ENCODE results near the gene PTPN6. TPM values are rescaled to one million over a fixed set of nuclear protein-coding genes. Genes with fewer than 3 reads are reported as not detected.

The PTPN6 gene
- total RNA-seq, 2 experiments from 2014 or later = 295 to 299 TPM

Other genes starting within 250 kb of the PTPN6 start
- gene COPS7A, start 227.3 kb upstream of the PTPN6 start, total RNA-seq = 10 to 100 TPM; 28.4 to 29.0 TPM
- 100 to 1,000 TPM; 101 to 108 TPM for gene MLF2, start 198.2 kb upstream of the PTPN6 start, total RNA-seq
- gene PTMS, start 185.0 kb upstream of the PTPN6 start, total RNA-seq = 10 to 100 TPM; 47.0 to 49.6 TPM
- 10 to 100 TPM; 91.9 TPM for gene LAG3, start 178.8 kb upstream of the PTPN6 start, total RNA-seq
- 100 to 1,000 TPM; 324 to 327 TPM for gene CD4, start 161.8 kb upstream of the PTPN6 start, total RNA-seq
- gene GPR162, start 129.5 kb upstream of the PTPN6 start, total RNA-seq = not detected
- under 1 TPM; 0.18 to 0.68 TPM for gene P3H3, start 122.9 kb upstream of the PTPN6 start, total RNA-seq
- not detected for gene GNB3, start 110.4 kb upstream of the PTPN6 start, total RNA-seq
- gene CDCA3, start 100.1 kb upstream of the PTPN6 start, total RNA-seq = 100 to 1,000 TPM in 1 of 2 experiments, 10 to 100 TPM in 1; 96.5 to 101 TPM
- gene USP5, start 99.2 kb upstream of the PTPN6 start, total RNA-seq = 100 to 1,000 TPM in 1 of 2 experiments, 10 to 100 TPM in 1; 91.4 to 109 TPM
- 1,000 to 10,000 TPM; 1,228 to 1,253 TPM for gene TPI1, start 83.8 kb upstream of the PTPN6 start, total RNA-seq
- 10 to 100 TPM; 11.1 to 11.2 TPM for gene SPSB2, start 78.1 kb upstream of the PTPN6 start, total RNA-seq
- gene LRRC23, start 46.5 kb upstream of the PTPN6 start, total RNA-seq = 1 to 10 TPM; 5.7 to 6.1 TPM
- gene ENO2, start 36.8 kb upstream of the PTPN6 start, total RNA-seq = 100 to 1,000 TPM; 206 to 207 TPM
- gene ATN1, start 23.4 kb upstream of the PTPN6 start, total RNA-seq = 10 to 100 TPM; 33.9 to 34.6 TPM
- not detected for gene RNU7-1, start 7.5 kb upstream of the PTPN6 start, total RNA-seq
- 100 to 1,000 TPM; 141 TPM for gene C12orf57, start 7.3 kb upstream of the PTPN6 start, total RNA-seq
- 100 to 1,000 TPM; 194 to 196 TPM for gene PHB2, start 19.3 kb downstream of the PTPN6 start, total RNA-seq
- gene EMG1, start 19.6 kb downstream of the PTPN6 start, total RNA-seq = 10 to 100 TPM; 39.4 to 50.2 TPM
- gene LPCAT3, start 67.1 kb downstream of the PTPN6 start, total RNA-seq = 10 to 100 TPM; 34.6 to 37.0 TPM
- 1 to 10 TPM; 1.7 TPM for gene C1S, start 109.4 kb downstream of the PTPN6 start, total RNA-seq
- gene C1R, start 141.1 kb downstream of the PTPN6 start, total RNA-seq = 1 to 10 TPM; 2.7 to 3.8 TPM
- 10 to 100 TPM; 26.5 to 28.8 TPM for gene C1RL, start 157.9 kb downstream of the PTPN6 start, total RNA-seq
- gene RBP5, start 177.5 kb downstream of the PTPN6 start, total RNA-seq = 1 to 10 TPM in 1 of 2 experiments, under 1 TPM in 1; 0.86 to 1.8 TPM
- gene CLSTN3, start 179.0 kb downstream of the PTPN6 start, total RNA-seq = 100 to 1,000 TPM; 148 to 152 TPM
- 10 to 100 TPM; 15.0 to 15.4 TPM for gene PEX5, start 238.3 kb downstream of the PTPN6 start, total RNA-seq

All from activated CD4-positive, alpha-beta memory T cell treated with anti-CD3 and anti-CD28 coated beads, Interleukin-2, amount 10 ng/mL, durations not matched to agents 7 days and 5 days (primary cell).